HepG2 (cell line): Measurements from ENCODE around the gene CUL1. TPM values are rescaled to one million over a fixed set of nuclear protein-coding genes. Genes with fewer than 3 reads are reported as not detected.
"Not testable (repeated sequence)": the region's sequence is repeated elsewhere in the genome, so short reads cannot be mapped to it uniquely, and the experiment has no call there.

Experiments
- ATAC-seq: fragments of 200-7000 bp; cut with Tn5 transposase; 3 replicates; pipeline ENCODE4 v1.9.1; 2020; ENCODE audit warnings: mild to moderate bottlenecking, moderate library complexity
- BruUV-seq: library from RNA; stranded (reverse); fragments of 400-500 nt; replicated peaks from 2 replicates; lab custom pipeline; 2021; lab: Mats Ljungman, UMichigan
- CTCF ChIA-PET: fragments of 300-600 bp; formaldehyde crosslinking; extraction: SDS; loops from one replicate; lab custom pipeline; 2021; ENCODE audit warnings: low total read pairs, inconsistent platforms, low intra/inter-chr PET ratio; lab: Yijun Ruan, JAX
- POLR2A ChIA-PET: fragments of 350-600 bp; sonication (Branson Sonifier 250); formaldehyde crosslinking; loops from one replicate; lab custom pipeline; 2020; ENCODE audit warnings: antibody characterized with exemption, inconsistent platforms; lab: Yijun Ruan, JAX
- DNase-seq: peaks from one replicate; pipeline ENCODE4 v3.0.0-alpha.2; 2015; ENCODE audit warnings: low spot score
- FAIRE-seq: peaks from 3 replicates; lab custom pipeline; 2011; peaks lifted over from hg19 to GRCh38; lab: Jason Lieb, UNC
- H2AFZ ChIP-seq: one replicate; pipeline ENCODE4 v1.6.1; 2011; ENCODE audit warnings: low read length, inconsistent platforms
- H3K27ac ChIP-seq: fragments of 300-600 bp; 3 replicates; pipeline ENCODE4 v1.8.0; 2011; ENCODE audit warnings: mixed run types, mild to moderate bottlenecking, mixed read lengths, low read length, inconsistent platforms; ENCODE audit not compliant: insufficient read depth; ENCODE audit errors: extremely low read length
- H3K27me3 ChIP-seq, 2 experiments: fragments of 200-600 bp in 1 of 2; 2 replicates in 1 of 2; 3 replicates in 1 of 2; pipeline versions ENCODE4 v1.6.0 to v1.8.0; 2011; ENCODE audit warnings: low read length in 2 of 2, mild to moderate bottlenecking in 2 of 2, moderate library complexity in 2 of 2, inconsistent platforms in 1 of 2; ENCODE audit not compliant: insufficient read depth in 2 of 2, control insufficient read depth in 1 of 2
- H3K36me3 ChIP-seq, 2 experiments: fragments of 200-600 bp in 1 of 2; replicated peaks in 1 of 2; 2 replicates in 1 of 2; 3 replicates in 1 of 2; pipeline versions ENCODE4 v1.5.1 to v1.8.0; 2011; ENCODE audit warnings: low read length in 2 of 2, inconsistent platforms in 1 of 2; ENCODE audit not compliant: insufficient read depth in 2 of 2, control insufficient read depth in 1 of 2
- H3K4me1 ChIP-seq: 2 replicates; pipeline ENCODE4 v1.5.1; 2012; ENCODE audit warnings: low read length, inconsistent platforms; ENCODE audit not compliant: insufficient read depth
- H3K4me2 ChIP-seq: 2 replicates; pipeline ENCODE4 v1.6.0; 2011; ENCODE audit warnings: low read depth, low read length, inconsistent platforms
- H3K4me3 ChIP-seq, 3 experiments: fragments of 200-600 bp in 1 of 3; sonication (generic), shearing (Covaris generic) in 1 of 3; replicated peaks in 1 of 3; 2 replicates each; pipeline ENCODE4 v1.5.1; 2011 to 2016; ENCODE audit warnings: low read length in 3 of 3, inconsistent platforms in 2 of 3, low read depth in 2 of 3, mild to moderate bottlenecking in 2 of 3, control low read depth in 1 of 3, mixed read lengths in 1 of 3; ENCODE audit not compliant: insufficient read depth in 1 of 3
- H3K79me2 ChIP-seq: one replicate; pipeline ENCODE4 v1.6.1; 2011; ENCODE audit warnings: low read length, inconsistent platforms; ENCODE audit not compliant: insufficient read depth
- H3K9ac ChIP-seq: 2 replicates; pipeline ENCODE4 v1.6.0; 2011; ENCODE audit warnings: mild to moderate bottlenecking, low read depth, low read length, inconsistent platforms; ENCODE audit not compliant: insufficient read depth
- H3K9me3 ChIP-seq: 2 replicates; pipeline ENCODE4 v1.5.1; 2012; ENCODE audit warnings: mild to moderate bottlenecking, low read length
- H4K20me1 ChIP-seq: 2 replicates; pipeline ENCODE4 v1.6.0; 2011; ENCODE audit warnings: inconsistent platforms, mild to moderate bottlenecking, low read length, moderate library complexity; ENCODE audit not compliant: insufficient read depth
- ATF4 ChIP-seq, 2 experiments: fragments of 450-650 bp in 1 of 2; sonication (generic) in 1 of 2; formaldehyde crosslinking; IDR thresholded peaks; 2 replicates each; pipeline versions ENCODE4 v1.5.0 to v1.8.0; 2020 to 2022; ENCODE audit warnings: mild to moderate bottlenecking in 1 of 2, missing genetic modification reagents in 1 of 2
- DNMT1 ChIP-seq: sonication (generic); formaldehyde crosslinking; IDR thresholded peaks from 2 replicates; pipeline ENCODE4 v1.5.1; 2020; ENCODE audit warnings: mild to moderate bottlenecking, missing genetic modification reagents
- GLMP ChIP-seq: sonication (generic); formaldehyde crosslinking; IDR thresholded peaks from 2 replicates; pipeline ENCODE4 v1.9.0; 2021; ENCODE audit warnings: missing genetic modification reagents, mild to moderate bottlenecking, borderline replicate concordance
- KDM5B ChIP-seq: sonication (generic); formaldehyde crosslinking; IDR thresholded peaks from 2 replicates; pipeline ENCODE4 v1.4.0; 2020; ENCODE audit warnings: missing genetic modification reagents, mild to moderate bottlenecking, borderline replicate concordance
- RXRB ChIP-seq: IDR thresholded peaks from 2 replicates; pipeline ENCODE4 v1.6.1; 2016; ENCODE audit warnings: borderline replicate concordance, missing genetic modification reagents, missing compliant biosample characterization
- SIX1 ChIP-seq: sonication (generic); formaldehyde crosslinking; IDR thresholded peaks from 2 replicates; pipeline ENCODE4 v1.4.0; 2020; ENCODE audit warnings: missing genetic modification reagents, borderline replicate concordance
- ZBTB39 ChIP-seq: sonication (generic); formaldehyde crosslinking; IDR thresholded peaks from 2 replicates; pipeline ENCODE4 v1.5.0; 2020; ENCODE audit warnings: missing genetic modification reagents
- WGBS: methylation state at CpG from one replicate; pipeline ENCODE4 v1.1.6; 2017; ENCODE audit warnings: low lambda C conversion rate; 5-methylcytosine and 5-hydroxymethylcytosine counted together
- in situ Hi-C: cut with HindIII; loops from 2 replicates; pipeline ENCODE4 v1.10.0; 2017; ENCODE audit warnings: low pct_unique_long_range_greater_than_20kb; ENCODE audit not compliant: extremely low pct_ligation_motif_present
- intact Hi-C: fragments of 100-400 bp; cut with micrococcal nuclease; formaldehyde crosslinking; loops from one replicate; pipeline ENCODE4 v1.10.0; 2022; ENCODE audit not compliant: unreplicated experiment
- polyA plus RNA-seq, 8 experiments: library from polyadenylated mRNA; depleted of rRNA in 3 of 8; stranded (reverse) in 7 of 8; unstranded in 1 of 8; fragments of >200 nt; fragmentation: Illumina TruSeq in 4 of 8; extraction: Trizol in 4 of 8; gene quantifications; 2 replicates each; pipeline versions ENCODE4 v1.2.1 to v1.2.3, GENCODE V29; 2011 to 2016; ENCODE audit warnings: low read depth in 4 of 8, missing spikeins in 1 of 8, mixed read lengths in 1 of 8; ENCODE audit not compliant: insufficient read depth in 1 of 8
- total RNA-seq, 5 experiments: library from RNA; depleted of rRNA; stranded (reverse); fragments of >200 nt; fragmentation: Illumina TruSeq; extraction: Trizol; gene quantifications; 2 replicates each; pipeline ENCODE4 v1.2.3, GENCODE V29; 2016; ENCODE audit warnings: low read depth in 1 of 5

The CUL1 gene
- total and polyA plus RNA-seq, 2 of the 13 experiments (the other 11 are each of a cell fraction or from before 2014, with no cell fraction given), result 30.1 to 45.9 TPM

- TF ChIP-seq KDM5B (CRISPR knock-in tag) (no peak), DNMT1 (CRISPR knock-in tag) (no peak), SIX1 (CRISPR knock-in tag) (no peak), ZBTB39 (CRISPR knock-in tag) (no peak), ATF4 (CRISPR knock-in tag; IDR thresholded peaks at IDR 0.05) (no peak), GLMP (CRISPR knock-in tag) (no peak), RXRB (CRISPR knock-in tag) (no peak)
- H2AFZ ChIP-seq, result no peak overlapping the region
- H3K27me3 ChIP-seq, result no peaks in the 10 kb centered on the region; a peak in 1 of 5 replicates
- in situ Hi-C loops, result no loop called here
- H3K4me2 ChIP-seq, result no peak overlapping the region
- FAIRE-seq (no peak), DNase-seq (no peak), ATAC-seq (no peak)
- POLR2A ChIA-PET, result interaction anchor here (1.9 kb wide), 1 partner anchor 10 kb away, joined by 7 read pairs; the partner anchor contains the start of gene CUL1
- H4K20me1 ChIP-seq, result peaks cover 32% of the 10 kb centered on the region
- CTCF ChIA-PET, result no interaction called here
- H3K36me3 ChIP-seq, result no peaks in the 10 kb centered on the region
- no peak overlapping the region for H3K27ac ChIP-seq
- no TSS peak for BruUV-seq
- H3K4me3 ChIP-seq, result no peak overlapping the region
- H3K4me1 ChIP-seq, result peaks cover 46% of the 10 kb centered on the region
- 98% methylated on average over 6 of the region's 6 CpGs for WGBS
- H3K79me2 ChIP-seq, result peaks cover 96% of the 10 kb centered on the region
- no peaks in the 10 kb centered on the region for H3K9me3 ChIP-seq
- H3K9ac ChIP-seq, result no peak overlapping the region
- intact Hi-C loops, result no loop called here
Measured at GRCh38 chr7:148709014-148709413, 10.3 kb downstream of the CUL1 start.

- H3K9ac ChIP-seq, H2AFZ ChIP-seq, H3K27me3 ChIP-seq, BruUV-seq, H3K4me3 ChIP-seq, in situ Hi-C loops, FAIRE-seq, ATAC-seq, H3K36me3 ChIP-seq, DNase-seq, H3K4me2 ChIP-seq, H3K9me3 ChIP-seq, POLR2A ChIA-PET, H3K27ac ChIP-seq, intact Hi-C loops, CTCF ChIA-PET: not testable (repeated sequence)
- Histone ChIP-seq H3K4me1 (peaks cover 41% of the 10 kb centered on the region), H4K20me1 (peaks cover 22% of the 10 kb centered on the region), H3K79me2 (peaks cover 96% of the 10 kb centered on the region)
- WGBS, result over 99% methylated on average over 17 of the region's 17 CpGs
Measured at GRCh38 chr7:148710426-148710825, 11.7 kb downstream of the CUL1 start.
